CD4-positive, CD25-positive, alpha-beta regulatory T cell (primary cell): ENCODE data around the gene ELAPOR1. TPM values are rescaled to one million over a fixed set of nuclear protein-coding genes. Genes with fewer than 3 reads are reported as not detected.

Source experiments
- ATAC-seq, 2 donors: fragments of 150-1000 bp; cut with Tn5 transposase; one replicate each; pipeline ENCODE4 v1.10.0; 2021; ENCODE audit warnings: low read depth in 2 of 2, moderate number of reproducible peaks in 2 of 2, moderate library complexity in 1 of 2
- DNase-seq, 3 donors: peaks; one replicate each; pipeline versions ENCODE4 v3.0.0 to v3.0.0-alpha.2; 2012 to 2022; ENCODE audit warnings: mixed read lengths in 1 of 3
- H3K27ac ChIP-seq: one replicate; pipeline ENCODE4 v1.7.0; 2013; ENCODE audit warnings: mild to moderate bottlenecking, low read length; ENCODE audit not compliant: insufficient read depth, poor library complexity, severe bottlenecking
- H3K27me3 ChIP-seq: one replicate; pipeline ENCODE4 v1.7.0; 2013; ENCODE audit warnings: low read length; ENCODE audit not compliant: control insufficient read depth, insufficient read depth
- H3K36me3 ChIP-seq: one replicate; pipeline ENCODE4 v1.7.0; 2013; ENCODE audit warnings: mild to moderate bottlenecking, low read length, moderate library complexity; ENCODE audit not compliant: control insufficient read depth, insufficient read depth
- H3K4me1 ChIP-seq: 2 replicates; pipeline ENCODE4 v1.7.0; 2013; ENCODE audit warnings: mild to moderate bottlenecking, low read length; ENCODE audit not compliant: insufficient read depth, control insufficient read depth, poor library complexity, severe bottlenecking
- H3K4me3 ChIP-seq: one replicate; pipeline ENCODE4 v1.7.0; 2013; ENCODE audit warnings: low read depth, mild to moderate bottlenecking, low read length, moderate library complexity
- H3K9me3 ChIP-seq, 2 experiments: 1 replicate in 1 of 2; 2 replicates in 1 of 2; pipeline ENCODE4 v1.7.0; 2013; ENCODE audit warnings: low read length in 2 of 2, mild to moderate bottlenecking in 1 of 2, moderate library complexity in 1 of 2; ENCODE audit not compliant: control insufficient read depth in 2 of 2
- H3K27ac Mint-ChIP-seq, 3 donors: one replicate each; pipeline ENCODE4 v1.8.0; 2020 to 2022; ENCODE audit warnings: mild to moderate bottlenecking in 3 of 3, mixed read lengths in 3 of 3, moderate library complexity in 2 of 3
- H3K27me3 Mint-ChIP-seq: one replicate; pipeline ENCODE4 v1.8.0; 2022; ENCODE audit warnings: mild to moderate bottlenecking, mixed read lengths
- H3K36me3 Mint-ChIP-seq: one replicate; pipeline ENCODE4 v1.8.0; 2020; ENCODE audit warnings: mixed read lengths
- H3K4me1 Mint-ChIP-seq, 4 donors: one replicate each; pipeline ENCODE4 v1.8.0; 2020 to 2022; ENCODE audit warnings: mixed read lengths in 4 of 4, mild to moderate bottlenecking in 1 of 4
- H3K4me3 Mint-ChIP-seq, 4 donors: one replicate each; pipeline ENCODE4 v1.8.0; 2020 to 2022; ENCODE audit warnings: mild to moderate bottlenecking in 4 of 4, mixed read lengths in 4 of 4, moderate library complexity in 3 of 4
- H3K9me3 Mint-ChIP-seq, 7 donors: one replicate each; pipeline ENCODE4 v1.8.0; 2020 to 2022; ENCODE audit warnings: mixed read lengths in 7 of 7, mild to moderate bottlenecking in 3 of 7, moderate library complexity in 2 of 7
- polyA plus RNA-seq, 4 donors: library from polyadenylated mRNA; unstranded; fragments of 300-500 nt; fragmentation: Illumina TruSeq; gene quantifications; one replicate each; pipeline ENCODE4 v1.2.3, GENCODE V29; 2021
- total RNA-seq: library from RNA; stranded (reverse); gene quantifications from one replicate; pipeline ENCODE4 v1.2.3, GENCODE V29; 2022

The ELAPOR1 gene
- total and polyA plus RNA-seq, 5 donors from 2014 or later, result 9.8 to 19.5 (median 16.7) TPM

DNA sequence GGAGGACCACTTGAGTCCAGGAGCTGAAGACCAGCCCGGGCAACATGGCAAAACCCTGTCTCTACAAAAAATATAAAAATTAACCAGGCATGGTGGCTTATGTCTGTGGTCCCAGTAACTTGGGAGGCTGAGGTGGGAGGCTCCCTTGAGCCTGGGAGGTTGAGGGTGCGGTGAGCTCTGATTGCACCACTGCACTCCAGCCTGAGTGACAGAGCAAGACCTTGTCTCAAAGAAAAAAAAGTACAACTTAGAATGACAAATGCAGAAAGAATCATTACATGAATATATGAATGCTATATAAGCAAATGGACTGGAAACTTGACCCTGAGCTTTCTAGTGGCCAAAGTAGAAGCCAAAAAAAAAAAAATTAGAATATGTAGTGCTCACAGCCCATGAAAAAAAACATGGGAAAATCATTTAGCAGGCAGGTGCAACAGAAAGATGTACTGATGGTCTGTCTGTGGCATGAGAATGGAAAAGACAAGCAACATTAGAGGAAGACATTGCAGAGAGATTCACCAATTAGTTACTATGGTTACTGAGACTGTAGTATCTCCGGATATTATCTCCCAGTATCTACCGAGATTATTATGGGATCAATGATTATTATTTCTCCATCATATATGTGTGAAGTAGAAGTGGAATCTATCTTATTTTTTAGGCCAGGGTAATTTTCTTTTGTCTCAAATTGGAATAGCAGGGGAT is 19.2 kb downstream of the ELAPOR1 start:
- ATAC-seq (no peak), DNase-seq (no peak)
- Histone ChIP-seq H3K9me3 (no peaks in the 10 kb centered on the region), H3K27ac (no peak overlapping the region), H3K36me3 (no peaks in the 10 kb centered on the region), H3K4me1 (no peaks in the 10 kb centered on the region), H3K27me3 (no peaks in the 10 kb centered on the region), H3K4me3 (no peak overlapping the region)
- H3K27me3 Mint-ChIP-seq, result peaks cover 4% of the 10 kb centered on the region
- H3K4me3 Mint-ChIP-seq, result no peak overlapping the region
- H3K36me3 Mint-ChIP-seq, result peaks cover 8% of the 10 kb centered on the region
- H3K9me3 Mint-ChIP-seq, result no peaks in the 10 kb centered on the region
- peaks cover 2 to 18% (median 6%) of the 10 kb centered on the region in 4 donors for H3K4me1 Mint-ChIP-seq
- H3K27ac Mint-ChIP-seq, result no peak overlapping the region

GRCh38 chr1:109133815-109134214 is 19.9 kb downstream of the ELAPOR1 start:
- Mint-ChIP-seq H3K4me1 (peaks cover 2 to 18% (median 6%) of the 10 kb centered on the region in 4 donors), H3K36me3 (peaks cover 8% of the 10 kb centered on the region), H3K27ac (no peak overlapping the region), H3K9me3 (no peaks in the 10 kb centered on the region), H3K4me3 (no peak overlapping the region), H3K27me3 (peaks cover 4% of the 10 kb centered on the region)
- Histone ChIP-seq H3K27ac (no peak overlapping the region), H3K4me1 (no peaks in the 10 kb centered on the region), H3K27me3 (no peaks in the 10 kb centered on the region), H3K9me3 (no peaks in the 10 kb centered on the region), H3K4me3 (no peak overlapping the region), H3K36me3 (no peaks in the 10 kb centered on the region)
- ATAC-seq (no peak), DNase-seq (peak in 1 of 3 donors; percentile 15)

- H3K4me1 ChIP-seq, result no peaks in the 10 kb centered on the region
- Mint-ChIP-seq H3K27ac (peak overlapping the region in 2 of 3 donors; percentile 62 to 67), H3K9me3 (no peaks in the 10 kb centered on the region), H3K36me3 (peaks cover 8% of the 10 kb centered on the region), H3K4me3 (peak overlapping the region in 2 of 4 donors; percentile 24 to 63), H3K27me3 (peaks cover 4% of the 10 kb centered on the region), H3K4me1 (peaks cover 2 to 18% (median 6%) of the 10 kb centered on the region in 4 donors)
- DNase-seq (peak in 1 of 3 donors; percentile 47), ATAC-seq (no peak)
- H3K27ac ChIP-seq, result no peak overlapping the region
- H3K4me3 ChIP-seq, result no peak overlapping the region
- no peaks in the 10 kb centered on the region for H3K9me3 ChIP-seq
- H3K27me3 ChIP-seq, result no peaks in the 10 kb centered on the region
- H3K36me3 ChIP-seq, result no peaks in the 10 kb centered on the region
Observed at GRCh38 chr1:109134423-109134822, 20.5 kb downstream of the ELAPOR1 start.

DNA sequence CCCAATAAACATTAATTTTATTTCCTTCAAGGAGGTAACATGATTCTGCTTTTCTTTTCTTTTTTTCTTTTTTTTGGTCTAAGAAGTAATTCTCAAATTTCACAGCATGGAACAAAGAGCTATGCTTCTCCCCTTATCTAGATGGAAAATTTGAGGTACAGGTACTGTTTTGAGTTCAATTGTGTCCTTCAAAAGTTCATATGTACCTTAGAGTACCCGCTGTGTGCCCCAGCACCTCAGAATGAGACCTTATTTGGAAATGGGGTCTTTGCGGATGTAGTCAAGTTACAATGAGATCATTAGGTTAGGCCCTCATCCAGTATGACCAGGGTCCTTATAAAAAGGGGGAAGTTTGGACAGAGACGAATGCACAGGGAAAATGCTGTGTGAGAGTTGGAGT is 22.0 kb downstream of the ELAPOR1 start:
- peaks cover 2 to 18% (median 6%) of the 10 kb centered on the region in 4 donors for H3K4me1 Mint-ChIP-seq
- Histone ChIP-seq H3K27me3 (no peaks in the 10 kb centered on the region), H3K9me3 (no peaks in the 10 kb centered on the region), H3K27ac (no peak overlapping the region), H3K4me1 (no peaks in the 10 kb centered on the region), H3K36me3 (no peaks in the 10 kb centered on the region), H3K4me3 (no peak overlapping the region)
- ATAC-seq, result no peak
- DNase-seq, result no peak
- no peak overlapping the region for H3K27ac Mint-ChIP-seq
- peaks cover 7% of the 10 kb centered on the region for H3K36me3 Mint-ChIP-seq
- H3K27me3 Mint-ChIP-seq, result peaks cover 4% of the 10 kb centered on the region
- H3K4me3 Mint-ChIP-seq, result no peak overlapping the region
- no peaks in the 10 kb centered on the region for H3K9me3 Mint-ChIP-seq

DNA sequence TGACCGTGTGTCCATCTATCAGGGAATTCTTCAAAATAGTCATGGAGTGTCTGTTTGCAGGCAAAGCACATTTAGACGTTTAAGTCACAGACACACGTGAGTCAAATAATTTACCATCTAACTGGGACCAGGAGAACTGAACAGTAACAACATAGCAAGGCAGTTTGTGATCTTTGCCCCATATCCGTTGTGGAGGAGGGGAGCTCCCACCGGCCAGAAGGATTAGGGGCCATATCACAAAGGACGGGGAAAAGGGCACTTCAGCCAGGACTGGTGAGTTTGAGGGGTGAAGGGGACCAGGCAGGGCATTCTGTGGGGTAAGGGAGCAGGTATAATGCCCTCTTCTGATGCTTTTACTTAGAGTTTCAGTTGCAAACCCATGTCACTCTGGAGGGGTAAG is 22.9 kb downstream of the ELAPOR1 start:
- H3K27ac Mint-ChIP-seq, result peak overlapping the region in 1 of 3 donors; percentile 15
- Histone ChIP-seq H3K36me3 (no peaks in the 10 kb centered on the region), H3K9me3 (no peaks in the 10 kb centered on the region), H3K4me1 (no peaks in the 10 kb centered on the region), H3K27me3 (no peaks in the 10 kb centered on the region), H3K4me3 (no peak overlapping the region), H3K27ac (no peak overlapping the region)
- ATAC-seq, result no peak
- H3K4me3 Mint-ChIP-seq, result no peak overlapping the region
- peaks cover 2 to 16% (median 6%) of the 10 kb centered on the region in 4 donors for H3K4me1 Mint-ChIP-seq
- peaks cover 4% of the 10 kb centered on the region for H3K36me3 Mint-ChIP-seq
- no peak for DNase-seq
- H3K9me3 Mint-ChIP-seq, result no peaks in the 10 kb centered on the region
- H3K27me3 Mint-ChIP-seq, result peaks cover 4% of the 10 kb centered on the region

GRCh38 chr1:109137958-109138357 is 24.0 kb downstream of the ELAPOR1 start:
- no peaks in the 10 kb centered on the region for H3K27me3 Mint-ChIP-seq
- H3K4me3 Mint-ChIP-seq, result no peak overlapping the region
- ATAC-seq (no peak), DNase-seq (no peak)
- peaks cover 5 to 15% (median 6%) of the 10 kb centered on the region in 4 donors for H3K4me1 Mint-ChIP-seq
- no peak overlapping the region for H3K27ac ChIP-seq
- no peak overlapping the region for H3K4me3 ChIP-seq
- H3K9me3 ChIP-seq, result no peaks in the 10 kb centered on the region
- no peak overlapping the region for H3K27ac Mint-ChIP-seq
- H3K27me3 ChIP-seq, result no peaks in the 10 kb centered on the region
- no peaks in the 10 kb centered on the region for H3K4me1 ChIP-seq
- no peaks in the 10 kb centered on the region for H3K9me3 Mint-ChIP-seq
- H3K36me3 Mint-ChIP-seq, result peaks cover 8% of the 10 kb centered on the region
- H3K36me3 ChIP-seq, result no peaks in the 10 kb centered on the region

DNA sequence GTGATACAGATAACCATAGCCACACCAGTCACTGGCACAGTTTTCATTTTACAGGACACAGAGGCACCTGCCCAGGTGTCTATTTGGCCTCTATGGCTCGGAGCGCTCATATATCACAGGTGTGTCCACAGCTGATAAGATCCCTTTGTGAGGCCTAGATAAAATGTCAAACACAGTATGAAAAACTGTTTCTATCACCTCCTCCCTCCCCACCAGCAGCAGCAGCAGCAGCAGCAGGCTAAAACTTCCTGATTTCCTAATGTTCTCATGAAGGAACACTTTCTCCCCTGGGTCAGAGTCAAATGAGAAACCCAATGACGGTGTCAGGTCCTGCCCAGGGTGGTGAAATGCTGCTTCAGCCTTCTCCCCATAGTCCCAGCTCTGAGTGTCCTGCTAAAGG is 24.4 kb downstream of the ELAPOR1 start:
- Mint-ChIP-seq H3K4me3 (peak overlapping the region in 1 of 4 donors; percentile 83), H3K9me3 (no peaks in the 10 kb centered on the region), H3K27me3 (no peaks in the 10 kb centered on the region), H3K4me1 (peaks cover 3 to 15% (median 5%) of the 10 kb centered on the region in 4 donors), H3K36me3 (peaks cover 8% of the 10 kb centered on the region), H3K27ac (peak overlapping the region in 1 of 3 donors; percentile 9)
- no peaks in the 10 kb centered on the region for H3K4me1 ChIP-seq
- H3K27me3 ChIP-seq, result no peaks in the 10 kb centered on the region
- no peak overlapping the region for H3K27ac ChIP-seq
- DNase-seq, result no peak
- ATAC-seq, result no peak
- H3K4me3 ChIP-seq, result no peak overlapping the region
- no peaks in the 10 kb centered on the region for H3K36me3 ChIP-seq
- no peaks in the 10 kb centered on the region for H3K9me3 ChIP-seq

- H3K27ac Mint-ChIP-seq, result no peak overlapping the region
- Histone ChIP-seq H3K27me3 (no peaks in the 10 kb centered on the region), H3K27ac (no peak overlapping the region), H3K36me3 (no peaks in the 10 kb centered on the region), H3K4me1 (no peaks in the 10 kb centered on the region), H3K4me3 (no peak overlapping the region), H3K9me3 (no peaks in the 10 kb centered on the region)
- peaks cover 8% of the 10 kb centered on the region for H3K36me3 Mint-ChIP-seq
- no peak overlapping the region for H3K4me3 Mint-ChIP-seq
- ATAC-seq, result no peak
- no peaks in the 10 kb centered on the region for H3K9me3 Mint-ChIP-seq
- no peak for DNase-seq
- H3K27me3 Mint-ChIP-seq, result no peaks in the 10 kb centered on the region
- peaks cover 0 to 4% (median 0%) of the 10 kb centered on the region in 4 donors for H3K4me1 Mint-ChIP-seq
Observed at GRCh38 chr1:109140392-109140791, 26.5 kb downstream of the ELAPOR1 start.
